Mucosa of descending colon (tissue), 3 donors: ENCODE results near the gene NSUN6. TPM values are rescaled to one million over a fixed set of nuclear protein-coding genes. Genes with fewer than 3 reads are reported as not detected.

Source experiments
- ATAC-seq: fragments of 200-7000 bp; cut with Tn5 transposase; one replicate; pipeline ENCODE4 v1.9.1; 2020; ENCODE audit warnings: mild to moderate bottlenecking, moderate library complexity
- DNase-seq, 3 donors: peaks; one replicate each; pipeline ENCODE4 v3.0.0-alpha.2; 2020
- H3K36me3 ChIP-seq: fragments of 200-600 bp; one replicate; pipeline ENCODE4 v1.8.0; 2021; ENCODE audit warnings: low read depth, mild to moderate bottlenecking
- H3K4me1 ChIP-seq: fragments of 200-600 bp; one replicate; pipeline ENCODE4 v1.8.0; 2021; ENCODE audit warnings: low read depth, mild to moderate bottlenecking
- H3K4me3 ChIP-seq: fragments of 200-600 bp; one replicate; pipeline ENCODE4 v1.8.0; 2021; ENCODE audit warnings: mild to moderate bottlenecking
- H3K9me3 ChIP-seq: fragments of 200-600 bp; one replicate; pipeline ENCODE4 v1.8.0; 2021; ENCODE audit warnings: mild to moderate bottlenecking
- CTCF ChIP-seq: fragments of 200-600 bp; IDR thresholded peaks from one replicate; pipeline ENCODE4 v1.8.0; 2022; ENCODE audit warnings: antibody characterized with exemption, mild to moderate bottlenecking
- intact Hi-C, 2 donors: fragments of 100-400 bp; cut with DNase I in 1 of 2; cut with micrococcal nuclease in 1 of 2; formaldehyde crosslinking; loops; one replicate each; pipeline versions ENCODE4 v1.11.0 to v1.11.1; 2022; cut with DNase I, micrococcal nuclease
- total RNA-seq, 3 donors: library from RNA; stranded (reverse); fragmentation: NEBNext Ultra II Directional in 2 of 3; extraction: Animal tissue kit (Norgen Biotek cat#: 25700) in 2 of 3; gene quantifications; one replicate each; pipeline versions ENCODE4 v1.2.1 to v1.2.4, GENCODE V29; 2021 to 2023
- donor health status: DM: no; HTN: no; CAD: no; lungs with moderate emphysema.
- donor health status: DM: no; HTN: no; CAD: no.
- donor health status: DM: no; HTN: yes; CAD: no.

Gene NSUN6
- total RNA-seq, 3 donors from 2014 or later, result 10.2 to 21.1 (median 13.6) TPM

- H3K9me3 ChIP-seq, result no peaks in the 10 kb centered on the region
- H3K4me1 ChIP-seq, result no peaks in the 10 kb centered on the region
- ATAC-seq (no peak), DNase-seq (no peak)
- no peaks in the 10 kb centered on the region for H3K36me3 ChIP-seq
- TF ChIP-seq CTCF, result no peak
- H3K4me3 ChIP-seq, result no peak overlapping the region
- intact Hi-C loops, result no loop called here
Observed at GRCh38 chr10:18505456-18506118, 145.8 kb downstream of the NSUN6 start.

- DNase-seq, result no peak
- Histone ChIP-seq H3K36me3 (no peaks in the 10 kb centered on the region), H3K4me3 (no peak overlapping the region), H3K9me3 (no peaks in the 10 kb centered on the region), H3K4me1 (no peaks in the 10 kb centered on the region)
- intact Hi-C loops, result no loop called here
- no peak for TF ChIP-seq CTCF
- no peak for ATAC-seq
Observed at GRCh38 chr10:18504161-18504560, 147.2 kb downstream of the NSUN6 start.

- Histone ChIP-seq H3K36me3 (no peaks in the 10 kb centered on the region), H3K4me3 (no peak overlapping the region), H3K9me3 (no peaks in the 10 kb centered on the region), H3K4me1 (no peaks in the 10 kb centered on the region)
- TF ChIP-seq CTCF, result no peak
- intact Hi-C loops, result no loop called here
- DNase-seq (no peak), ATAC-seq (no peak)
Observed at GRCh38 chr10:18501629-18502028, 149.8 kb downstream of the NSUN6 start.

GRCh38 chr10:18501198-18501597 lies 150.2 kb downstream of the NSUN6 start:
- Histone ChIP-seq H3K4me3 (no peak overlapping the region), H3K4me1 (no peaks in the 10 kb centered on the region), H3K36me3 (no peaks in the 10 kb centered on the region), H3K9me3 (no peaks in the 10 kb centered on the region)
- intact Hi-C loops, result no loop called here
- DNase-seq (no peak), ATAC-seq (no peak)
- no peak for TF ChIP-seq CTCF

GRCh38 chr10:18500576-18500975 lies 150.8 kb downstream of the NSUN6 start:
- TF ChIP-seq CTCF, result no peak
- no peaks in the 10 kb centered on the region for H3K4me1 ChIP-seq
- DNase-seq (no peak), ATAC-seq (no peak)
- no peak overlapping the region for H3K4me3 ChIP-seq
- H3K36me3 ChIP-seq, result no peaks in the 10 kb centered on the region
- H3K9me3 ChIP-seq, result no peaks in the 10 kb centered on the region
- intact Hi-C loops, result no loop called here

- DNase-seq, result no peak
- Histone ChIP-seq H3K4me3 (no peak overlapping the region), H3K36me3 (no peaks in the 10 kb centered on the region), H3K4me1 (no peaks in the 10 kb centered on the region), H3K9me3 (no peaks in the 10 kb centered on the region)
- intact Hi-C loops, result no loop called here
- no peak for ATAC-seq
- no peak for TF ChIP-seq CTCF
Observed at GRCh38 chr10:18498998-18499397, 152.4 kb downstream of the NSUN6 start.
